ENCODE results near the gene RPS6KA2. TPM values are rescaled to one million over a fixed set of nuclear protein-coding genes. Genes with fewer than 3 reads are reported as not detected.

Gene RPS6KA2
- total and polyA plus RNA-seq, 2 experiments from 2014 or later = 45.1 to 49.0 TPM

- Histone ChIP-seq H2AFZ (no peak overlapping the region), H3K9me3 (ENCODE audit: low read depth) (no peaks in the 10 kb centered on the region), H4K20me1 (ENCODE audit: insufficient read depth) (no peaks in the 10 kb centered on the region), H3K79me2 (ENCODE audit: insufficient read depth) (no peaks in the 10 kb centered on the region), H3K4me1 (ENCODE audit: insufficient read depth) (no peaks in the 10 kb centered on the region), H3K36me3 (ENCODE audit: low read depth) (no peaks in the 10 kb centered on the region), H3K4me3 (no peak overlapping the region), H3K9me2 (ENCODE audit: insufficient read depth) (no peaks in the 10 kb centered on the region), H3F3A (ENCODE audit: insufficient read depth) (no peaks in the 10 kb centered on the region), H3K9ac (no peak overlapping the region), H3K4me2 (ENCODE audit: unreplicated experiment) (no peak overlapping the region), H3K27me3 (replicated peaks; ENCODE audit: insufficient read depth) (peaks cover 59% of the 10 kb centered on the region), H3K27ac (no peak overlapping the region)
- DNase-seq = no peak
- TF ChIP-seq EZH2 (IDR thresholded peaks at IDR 0.05; ENCODE audit: insufficient read depth, poor library complexity, severe bottlenecking) = no peak
- no peak for TF ChIP-seq EZH2phosphoT487 (IDR thresholded peaks at IDR 0.05; ENCODE audit: insufficient read depth, low read depth)
- in situ Hi-C loops (cut with MboI) = no loop called here
- WGBS, 2 experiments (ENCODE audit: low coverage in 1 of 2, low lambda C conversion rate in 2 of 2, missing lambda C conversion rate in 2 of 2) = 29 to 31% methylated on average over 15 of the region's 15 CpGs
These were observed 28.7 kb upstream of the RPS6KA2 start for GRCh38 chr6:166655713-166656229.

- Histone ChIP-seq H3K4me1 (ENCODE audit: insufficient read depth) (no peaks in the 10 kb centered on the region), H4K20me1 (ENCODE audit: insufficient read depth) (no peaks in the 10 kb centered on the region), H3K36me3 (ENCODE audit: low read depth) (no peaks in the 10 kb centered on the region), H3K9me3 (ENCODE audit: low read depth) (no peaks in the 10 kb centered on the region), H3K27me3 (replicated peaks; ENCODE audit: insufficient read depth) (peaks cover 54% of the 10 kb centered on the region), H3K9ac (no peak overlapping the region), H3K9me2 (ENCODE audit: insufficient read depth) (no peaks in the 10 kb centered on the region), H3K4me2 (ENCODE audit: unreplicated experiment) (no peak overlapping the region), H3K79me2 (ENCODE audit: insufficient read depth) (no peaks in the 10 kb centered on the region), H2AFZ (no peak overlapping the region), H3K27ac (no peak overlapping the region), H3F3A (ENCODE audit: insufficient read depth) (no peaks in the 10 kb centered on the region), H3K4me3 (no peak overlapping the region)
- TF ChIP-seq EZH2phosphoT487 (IDR thresholded peaks at IDR 0.05; ENCODE audit: insufficient read depth, low read depth) (no peak), EZH2 (IDR thresholded peaks at IDR 0.05; ENCODE audit: insufficient read depth, poor library complexity, severe bottlenecking) (no peak)
- in situ Hi-C loops (cut with MboI) = no loop called here
- 68 to 73% methylated on average over 6 of the region's 6 CpGs for WGBS, 2 experiments (ENCODE audit: low coverage in 1 of 2, low lambda C conversion rate in 2 of 2, missing lambda C conversion rate in 2 of 2)
- no peak for DNase-seq
These were observed 28.2 kb upstream of the RPS6KA2 start for GRCh38 chr6:166655251-166655650.

GRCh38 chr6:166654573-166654972, 27.5 kb upstream of the RPS6KA2 start:
- no peaks in the 10 kb centered on the region for H3K9me3 ChIP-seq (ENCODE audit: low read depth)
- TF ChIP-seq EZH2 (IDR thresholded peaks at IDR 0.05; ENCODE audit: insufficient read depth, poor library complexity, severe bottlenecking) = no peak
- TF ChIP-seq EZH2phosphoT487 (IDR thresholded peaks at IDR 0.05; ENCODE audit: insufficient read depth, low read depth) = no peak
- no peak overlapping the region for H3K4me3 ChIP-seq
- in situ Hi-C loops (cut with MboI) = no loop called here
- H3K79me2 ChIP-seq (ENCODE audit: insufficient read depth) = no peaks in the 10 kb centered on the region
- H3K4me1 ChIP-seq (ENCODE audit: insufficient read depth) = no peaks in the 10 kb centered on the region
- no peaks in the 10 kb centered on the region for H4K20me1 ChIP-seq (ENCODE audit: insufficient read depth)
- no peak overlapping the region for H3K27ac ChIP-seq
- DNase-seq = no peak
- H3K9ac ChIP-seq = no peak overlapping the region
- no peaks in the 10 kb centered on the region for H3K9me2 ChIP-seq (ENCODE audit: insufficient read depth)
- H3K36me3 ChIP-seq (ENCODE audit: low read depth) = no peaks in the 10 kb centered on the region
- peaks cover 54% of the 10 kb centered on the region for H3K27me3 ChIP-seq (replicated peaks; ENCODE audit: insufficient read depth)
- WGBS, 2 experiments (ENCODE audit: low coverage in 1 of 2, low lambda C conversion rate in 2 of 2, missing lambda C conversion rate in 2 of 2) = 52 to 60% methylated on average over 7 of the region's 7 CpGs
- H3F3A ChIP-seq (ENCODE audit: insufficient read depth) = no peaks in the 10 kb centered on the region
- H3K4me2 ChIP-seq (ENCODE audit: unreplicated experiment) = no peak overlapping the region
- H2AFZ ChIP-seq = no peak overlapping the region

GRCh38 chr6:166653639-166653941, 26.5 kb upstream of the RPS6KA2 start:
- H3K4me1 ChIP-seq (ENCODE audit: insufficient read depth) = no peaks in the 10 kb centered on the region

More at GRCh38 chr6:166653639-166653941, 26.5 kb upstream of the RPS6KA2 start:
- WGBS, 2 experiments (ENCODE audit: low coverage in 1 of 2, low lambda C conversion rate in 2 of 2, missing lambda C conversion rate in 2 of 2) = 83 to 84% methylated on average over 4 of the region's 4 CpGs
- Histone ChIP-seq H2AFZ (no peak overlapping the region), H3K9ac (no peak overlapping the region), H3K9me2 (ENCODE audit: insufficient read depth) (no peaks in the 10 kb centered on the region), H3K4me2 (ENCODE audit: unreplicated experiment) (no peak overlapping the region), H3K9me3 (ENCODE audit: low read depth) (no peaks in the 10 kb centered on the region), H3K79me2 (ENCODE audit: insufficient read depth) (no peaks in the 10 kb centered on the region), H3K36me3 (ENCODE audit: low read depth) (no peaks in the 10 kb centered on the region), H3F3A (ENCODE audit: insufficient read depth) (no peaks in the 10 kb centered on the region), H3K27me3 (replicated peaks; ENCODE audit: insufficient read depth) (peaks cover 54% of the 10 kb centered on the region), H3K4me3 (no peak overlapping the region), H3K27ac (no peak overlapping the region), H4K20me1 (ENCODE audit: insufficient read depth) (no peaks in the 10 kb centered on the region)
- in situ Hi-C loops (cut with MboI) = no loop called here
- TF ChIP-seq EZH2 (IDR thresholded peaks at IDR 0.05; ENCODE audit: insufficient read depth, poor library complexity, severe bottlenecking) (no peak), EZH2phosphoT487 (IDR thresholded peaks at IDR 0.05; ENCODE audit: insufficient read depth, low read depth) (no peak)
- DNase-seq = no peak

Measured in GM23248 (cell line).